ENCODE results near the gene ULK3. TPM values are rescaled to one million over a fixed set of nuclear protein-coding genes. Genes with fewer than 3 reads are reported as not detected.
A peak's percentile ranks its signal among the peaks of the same experiment; 100 is the strongest.
"Not testable (repeated sequence)": the region's sequence is repeated elsewhere in the genome, so short reads cannot be mapped to it uniquely, and the experiment has no call there.

ULK3 gene
- total RNA-seq (2014; rRNA removed; shearing (Covaris generic)) = 35.9 and 40.1 TPM in 2 replicates

- DNase-seq (ENCODE audit: low spot score) = peak; percentile 68
These were observed at the start of gene ULK3 for GRCh38 chr15:74842581-74843444. Gene ULK3 (minus strand): TSS chr15:74843156. CDS start chr15:74843105, 51 bp downstream.

- DNase-seq (ENCODE audit: low spot score) = no peak
These were observed 49.4 kb upstream of the ULK3 start for GRCh38 chr15:74892313-74892712.

- no peak for DNase-seq (ENCODE audit: low spot score)
These were observed 48.5 kb upstream of the ULK3 start for GRCh38 chr15:74891469-74891868.

GRCh38 chr15:74890665-74890960, 47.7 kb upstream of the ULK3 start:
- no peak for DNase-seq (ENCODE audit: low spot score)

- peak; percentile 51 for DNase-seq (ENCODE audit: low spot score)
These were observed 47.1 kb upstream of the ULK3 start, which contains the start of gene MPI for GRCh38 chr15:74889883-74890664. Gene MPI (plus strand): TSS chr15:74890042. CDS start chr15:74890074, 32 bp downstream.

DNA sequence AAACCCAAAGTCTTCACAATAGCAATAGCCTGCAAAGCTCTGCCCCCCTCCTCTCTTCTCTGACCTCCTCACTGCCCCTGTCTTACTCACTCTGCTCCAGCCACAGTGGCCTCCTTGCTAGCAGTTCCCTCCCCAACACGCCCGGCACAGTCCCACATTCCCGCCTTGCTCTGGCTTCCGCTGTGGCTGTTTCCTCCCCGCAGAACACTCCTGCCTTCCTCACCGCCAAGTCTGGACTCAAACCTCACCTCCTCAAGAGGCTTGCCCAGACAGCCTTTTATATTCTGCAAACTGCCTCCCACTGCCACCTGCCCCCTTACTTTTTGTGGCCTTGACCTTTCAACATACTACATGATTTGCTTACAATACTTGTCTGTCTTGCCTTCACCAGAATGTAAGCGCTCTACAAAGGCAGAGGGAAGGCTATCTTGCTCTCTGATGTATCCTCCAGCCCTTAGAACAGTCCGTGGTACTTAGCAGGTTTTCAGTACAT, 46.5 kb upstream of the ULK3 start:
- DNase-seq (ENCODE audit: low spot score) = no peak

- no peak for DNase-seq (ENCODE audit: low spot score)
These were observed 45.8 kb upstream of the ULK3 start for GRCh38 chr15:74888716-74889115.

GRCh38 chr15:74887537-74888193, 44.7 kb upstream of the ULK3 start:
- DNase-seq (ENCODE audit: low spot score) = not testable (repeated sequence)

- no peak for DNase-seq (ENCODE audit: low spot score)
These were observed 42.5 kb upstream of the ULK3 start for GRCh38 chr15:74885461-74885860.

- peak; percentile 38 for DNase-seq (ENCODE audit: low spot score)
These were observed 41.7 kb upstream of the ULK3 start for GRCh38 chr15:74884428-74885223.

- no peak for DNase-seq (ENCODE audit: low spot score)
These were observed 39.6 kb upstream of the ULK3 start for GRCh38 chr15:74882528-74882927.

GRCh38 chr15:74878273-74878672, 35.3 kb upstream of the ULK3 start:
- no peak for DNase-seq (ENCODE audit: low spot score)

GRCh38 chr15:74873756-74874424, 30.9 kb upstream of the ULK3 start:
- DNase-seq (ENCODE audit: low spot score) = no peak

DNA sequence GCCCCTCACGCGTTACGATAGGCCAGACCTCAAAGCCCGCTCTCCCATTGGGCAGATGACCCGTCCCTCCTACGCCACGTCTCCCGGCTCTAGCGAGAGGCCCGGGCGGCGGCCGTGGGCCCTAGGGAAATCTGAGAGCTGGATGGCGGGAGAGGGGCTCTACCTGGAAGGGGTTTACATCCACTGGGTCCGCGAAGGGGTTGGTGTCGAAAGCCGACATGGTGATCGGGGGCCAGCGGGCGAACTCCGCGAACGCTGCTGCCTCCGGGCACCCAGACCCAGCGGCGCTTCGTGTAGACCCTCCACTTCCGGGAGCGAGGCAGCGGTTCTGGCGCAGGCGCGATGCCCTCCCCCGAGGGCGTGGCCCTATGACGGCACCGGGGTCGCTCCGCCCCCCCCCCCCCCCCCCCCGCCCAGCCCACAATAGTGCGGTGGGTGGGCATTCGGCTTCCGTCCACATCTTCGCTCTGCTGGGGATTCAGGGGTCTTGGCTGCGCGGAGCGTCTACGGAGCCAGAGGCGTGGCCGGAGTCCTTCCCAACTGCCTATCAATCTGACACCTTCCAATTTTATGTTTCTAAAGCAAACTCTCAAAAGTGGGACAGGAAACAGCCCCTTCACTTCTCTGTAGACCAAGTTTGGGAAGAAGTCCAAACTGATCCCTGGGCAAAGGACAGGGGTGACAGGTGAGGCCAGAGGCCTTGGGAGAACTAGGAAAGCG, 30.2 kb upstream of the ULK3 start, which contains the start of gene SCAMP2:
TSS of gene SCAMP2 (minus strand) at position 330 of the 720 bp plus-strand sequence. CDS start at position 220, 110 bp downstream.
- DNase-seq (ENCODE audit: low spot score) = peak; percentile 87

- no peak for DNase-seq (ENCODE audit: low spot score)
These were observed 29.7 kb upstream of the ULK3 start for GRCh38 chr15:74872702-74873035.

DNA sequence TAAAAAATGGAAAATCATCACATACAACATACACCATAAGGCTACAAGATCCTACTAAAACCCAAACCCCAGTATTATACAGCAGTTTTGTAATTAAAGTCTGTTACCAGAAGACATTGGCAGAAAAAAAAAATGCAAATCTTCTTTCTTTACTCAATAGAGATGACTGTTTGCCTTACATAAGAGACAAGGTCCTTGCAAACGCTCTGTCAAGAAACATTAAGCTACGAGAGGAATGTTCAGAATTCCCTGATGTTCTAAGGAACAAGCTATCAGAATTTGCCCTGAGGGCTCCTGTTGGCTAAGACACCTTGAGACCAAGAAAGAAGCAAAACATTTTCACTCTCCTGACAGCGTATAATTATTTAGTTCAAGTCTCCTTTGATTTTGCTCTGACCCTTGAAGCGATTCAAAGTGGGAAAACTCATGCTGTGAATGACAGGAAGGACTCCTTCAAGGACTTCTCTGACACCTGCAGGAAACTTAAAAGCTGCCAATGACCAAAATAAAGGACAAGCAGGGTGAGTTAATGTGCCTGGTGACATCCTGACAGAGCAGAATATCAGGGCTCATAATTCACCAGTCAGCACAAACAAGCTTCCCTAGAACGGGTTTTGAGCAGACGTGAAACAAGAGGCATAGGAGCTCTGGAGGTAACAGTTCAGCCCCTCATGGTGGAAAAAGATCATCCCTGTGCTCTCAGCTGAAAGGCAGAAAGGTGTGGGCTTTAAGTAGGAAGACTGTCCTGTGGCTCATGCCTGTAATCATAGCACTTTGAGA, 27.7 kb upstream of the ULK3 start:
- no peak for DNase-seq (ENCODE audit: low spot score)

DNA sequence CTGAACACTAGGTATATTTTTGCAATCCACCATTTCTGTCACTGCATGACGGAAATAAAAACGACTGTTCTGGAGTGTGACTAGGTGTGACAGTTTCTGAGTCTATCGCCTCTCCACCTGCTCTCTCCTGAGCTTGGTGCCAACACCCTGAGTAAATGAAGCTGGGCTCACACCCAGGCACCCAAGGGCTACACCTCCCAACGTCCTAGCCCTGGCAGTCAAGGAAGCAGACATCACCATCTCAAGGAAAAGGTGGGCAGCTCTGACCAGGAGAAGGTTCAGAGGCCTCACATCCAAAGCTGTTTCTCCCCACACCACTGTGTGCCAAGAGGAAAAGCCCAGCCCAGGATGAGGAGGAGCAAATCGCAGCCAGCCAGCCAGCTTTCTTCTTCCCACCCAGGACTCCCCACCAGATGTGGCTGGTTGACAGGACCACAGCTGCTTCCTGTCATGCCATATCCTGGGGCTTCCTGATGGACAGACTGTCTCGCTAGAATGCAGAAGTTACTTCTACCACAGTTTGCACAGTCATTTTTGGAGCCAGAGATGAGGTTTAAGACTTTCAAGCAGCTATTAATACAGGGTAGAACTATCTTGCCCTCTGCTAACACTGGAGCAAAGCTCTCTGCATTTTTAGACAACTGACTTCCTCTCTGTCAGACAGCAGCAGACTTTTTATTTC, 26.9 kb upstream of the ULK3 start:
- no peak for DNase-seq (ENCODE audit: low spot score)

DNA sequence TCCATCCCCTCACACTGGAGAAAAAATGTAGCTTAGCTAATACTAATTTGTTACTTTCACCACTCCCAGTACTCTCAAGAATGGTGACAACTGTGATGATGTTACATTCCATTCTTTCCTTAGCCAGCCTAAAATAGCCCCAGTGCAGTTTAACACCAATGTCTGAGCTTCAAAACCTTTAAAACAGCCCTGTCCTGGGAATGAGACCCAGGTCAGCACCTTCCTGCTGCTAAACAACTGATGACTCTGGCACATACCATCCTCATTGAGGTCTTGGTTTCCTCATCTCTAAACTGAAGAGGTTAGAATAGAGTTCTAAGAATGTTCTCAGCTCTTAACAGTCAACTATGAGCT, 26.4 kb upstream of the ULK3 start:
- DNase-seq (ENCODE audit: low spot score) = no peak

- DNase-seq (ENCODE audit: low spot score) = no peak
These were observed 25.1 kb upstream of the ULK3 start for GRCh38 chr15:74868059-74868458.
